ENCODE measurements around the gene ARHGEF10L.

- no peak for TF ChIP-seq ZFX (IDR thresholded peaks at IDR 0.05)
- no peak for TF ChIP-seq CTCF (conservative IDR thresholded peaks at IDR 0.05)
These were observed 122.8 kb downstream of the ARHGEF10L start for GRCh38 chr1:17662296-17662695.

Data from C4-2B (cell line).